Stimulated activated CD4-positive, alpha-beta T cell treated with anti-CD3 and anti-CD28 coated beads, Interleukin-4, amount 100 ng/mL, for 4 hours (primary cell): ENCODE measurements around the gene TANGO6.
A peak's percentile ranks its signal among the peaks of the same experiment; 100 is the strongest.
"Not testable (repeated sequence)": the region's sequence is repeated elsewhere in the genome, so short reads cannot be mapped to it uniquely, and the experiment has no call there.

Experiments used
- DNase-seq, 2 experiments: peaks; one replicate each; pipeline ENCODE4 v3.0.0-alpha.2; 2020

TANGO6 gene

GRCh38 chr16:69124961-69125360, 281.6 kb downstream of the TANGO6 start:
- DNase-seq, result not testable (repeated sequence)

DNA sequence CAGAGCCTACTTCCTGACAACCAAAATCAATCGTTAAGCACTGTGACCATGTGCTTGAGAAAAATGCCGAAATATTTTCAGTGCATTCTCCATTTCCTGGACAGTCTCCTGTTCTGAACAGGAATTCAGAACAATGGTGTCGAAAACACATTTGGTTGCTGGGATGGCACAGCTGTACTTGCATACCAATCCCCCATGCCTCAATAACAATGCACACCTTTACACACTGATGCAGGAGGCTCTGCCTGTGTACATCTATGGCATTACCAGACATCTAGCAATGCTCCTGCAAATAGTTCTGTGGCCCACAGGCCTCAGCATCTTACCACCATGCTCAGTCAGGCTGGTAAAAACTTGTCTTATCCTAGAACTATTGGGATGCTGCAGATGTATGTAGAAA, 282.9 kb downstream of the TANGO6 start:
- DNase-seq, result no peak

- not testable (repeated sequence) for DNase-seq
Measured at GRCh38 chr16:69126801-69127200, 283.5 kb downstream of the TANGO6 start.

DNA sequence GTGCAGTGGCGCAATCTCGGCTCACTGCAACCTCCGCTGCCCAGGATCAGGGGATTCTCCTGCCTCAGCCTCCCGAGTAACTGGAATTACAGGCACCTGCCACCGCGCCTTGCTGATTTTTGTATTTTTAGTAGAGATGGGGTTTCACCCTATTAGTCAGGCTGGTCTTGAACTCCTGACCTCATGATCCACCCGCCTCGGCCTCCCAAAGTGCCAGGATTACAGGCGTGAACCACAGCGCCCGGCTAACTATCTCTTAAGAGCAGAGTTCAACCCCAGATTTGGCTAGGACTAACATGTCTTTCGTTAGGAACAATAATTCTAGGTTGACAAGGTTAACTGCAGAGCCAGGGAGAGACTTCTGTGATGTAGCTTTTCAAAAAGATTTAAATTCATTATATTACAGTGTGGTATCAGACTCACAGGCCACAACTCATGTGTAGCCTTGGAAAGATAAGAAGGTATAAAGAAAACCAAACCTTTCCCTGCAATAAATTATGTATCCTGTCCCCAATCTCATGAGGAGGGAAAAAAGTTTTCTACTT, 284.7 kb downstream of the TANGO6 start:
- no peak for DNase-seq

DNA sequence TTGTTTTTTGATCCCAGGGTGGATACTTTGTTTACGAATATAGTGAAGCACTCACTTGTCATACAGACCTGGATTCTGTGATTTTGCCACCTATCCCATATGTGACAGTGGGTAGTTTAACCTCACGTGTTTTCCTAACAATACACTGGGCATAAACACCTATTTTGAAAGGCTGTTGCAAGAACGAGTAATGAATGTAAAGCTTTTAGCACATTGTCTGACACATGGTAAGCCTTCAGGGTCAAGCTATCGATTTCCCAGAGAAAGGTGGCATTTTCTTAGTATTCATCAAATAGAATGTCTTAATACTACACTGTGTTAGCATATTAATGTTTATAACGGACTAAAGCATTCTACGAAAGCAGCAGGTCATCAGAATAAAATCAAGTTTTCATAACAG, 287.1 kb downstream of the TANGO6 start:
- no peak for DNase-seq

GRCh38 chr16:69131167-69131838, 288.0 kb downstream of the TANGO6 start:
- peak in 1 of 2 experiments; percentile 41 for DNase-seq

DNA sequence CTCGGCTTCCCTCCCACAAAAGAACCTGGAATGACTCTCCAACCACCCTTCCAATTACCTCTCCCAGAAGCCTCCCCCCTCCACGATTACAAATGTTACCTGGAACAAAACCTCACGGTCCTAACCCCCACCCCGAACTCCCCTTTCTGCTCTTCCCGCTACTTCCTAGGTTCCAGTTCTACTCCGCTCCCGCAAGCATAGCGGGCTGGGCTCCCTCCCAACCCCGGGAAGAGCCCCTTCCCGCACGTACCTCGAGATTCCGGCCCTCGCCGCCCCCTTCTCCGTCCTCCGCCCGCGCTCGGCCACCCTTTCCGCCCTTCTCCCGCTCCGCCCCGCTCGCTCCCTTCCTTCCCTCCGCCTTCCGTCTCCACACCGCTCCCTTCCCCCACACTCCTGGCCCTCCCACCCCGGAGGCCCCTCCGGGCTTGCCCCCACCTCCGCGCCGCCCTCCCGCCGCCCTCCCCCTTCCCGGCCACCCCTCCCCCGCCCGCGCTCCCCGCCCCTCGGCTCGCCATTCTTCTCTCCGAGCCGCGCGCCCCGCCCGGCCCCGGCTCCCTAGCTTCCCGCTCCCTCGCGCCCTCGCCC, 288.6 kb downstream of the TANGO6 start:
- peak; percentile 80 to 81 for DNase-seq

DNA sequence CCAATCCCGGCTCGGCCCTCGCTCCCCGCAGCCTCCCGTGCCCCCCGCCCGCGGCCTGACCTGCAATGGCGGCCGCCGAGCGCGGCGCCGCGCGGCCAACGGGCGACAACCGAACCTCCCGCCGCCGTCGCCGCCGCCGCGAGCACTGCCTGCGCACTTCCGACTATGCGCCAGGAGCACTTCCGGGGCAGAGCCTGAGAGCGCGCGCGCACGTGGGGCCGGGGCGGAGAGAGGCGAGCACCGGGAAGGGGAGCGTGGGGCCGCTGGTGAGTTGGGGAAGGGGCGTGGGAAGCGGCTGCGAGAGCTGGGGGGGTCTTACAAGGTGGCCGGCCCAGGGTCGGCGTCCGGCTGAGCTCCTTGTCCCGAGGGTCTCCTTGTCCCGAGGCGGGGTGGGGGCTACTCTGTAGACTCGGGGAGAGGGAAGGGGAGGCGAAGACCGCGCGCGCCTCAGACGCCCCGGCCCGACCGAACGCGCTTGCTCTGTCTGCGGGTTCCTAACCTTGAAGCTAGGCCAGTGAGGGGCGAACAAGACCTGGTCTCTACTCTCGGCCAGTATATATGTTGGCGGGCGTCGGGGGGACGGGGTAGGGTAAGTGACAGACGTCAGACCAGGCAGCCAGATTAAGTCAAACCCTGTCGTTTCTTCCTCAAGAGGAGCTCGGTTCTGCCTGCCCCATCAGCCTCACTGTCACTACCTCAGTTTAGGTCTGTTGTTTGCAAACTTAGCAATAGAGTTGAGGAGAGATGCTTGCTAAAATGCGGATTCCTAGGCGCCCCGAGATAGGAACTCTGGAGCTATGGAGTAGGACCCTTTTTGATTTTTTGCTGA, 289.3 kb downstream of the TANGO6 start, which contains the start of the genes CHTF8 and UTP4:
TSS of gene CHTF8 (minus strand) at position 165 of the 829 bp plus-strand sequence. CDS start 11,130 bp downstream, outside the sequence.
TSS of gene UTP4 (plus strand) at position 226 of the 829 bp plus-strand sequence. CDS start 811 bp downstream, outside the sequence.
- DNase-seq, result peak; percentile 87 to 88

DNA sequence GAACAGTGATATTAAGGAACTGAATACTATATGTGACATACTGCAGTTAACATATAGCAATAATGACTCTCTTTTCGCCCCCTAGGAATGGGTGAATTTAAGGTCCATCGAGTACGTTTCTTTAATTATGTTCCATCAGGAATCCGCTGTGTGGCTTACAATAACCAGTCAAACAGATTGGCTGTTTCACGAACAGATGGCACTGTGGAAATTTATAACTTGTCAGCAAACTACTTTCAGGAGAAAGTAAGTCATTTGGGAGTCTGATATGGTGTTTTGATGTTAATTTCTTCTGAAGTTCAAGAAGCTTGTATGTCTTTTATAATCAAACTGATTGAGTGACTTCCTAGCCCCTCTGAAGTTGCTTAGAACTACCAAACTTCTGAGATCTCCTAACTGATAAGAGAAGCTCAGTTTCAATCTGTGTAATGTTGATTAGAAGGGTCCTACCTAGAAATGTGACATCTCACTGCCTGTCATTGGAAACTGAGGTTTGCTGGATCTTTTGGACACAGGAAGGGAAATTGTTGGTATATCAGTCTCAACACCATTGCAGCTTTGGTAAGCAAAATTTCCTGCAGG, 290.1 kb downstream of the TANGO6 start:
- no peak for DNase-seq
